PC-9 (cell line): Measurements from ENCODE around the gene FOXN3.

Experiments used
- CTCF ChIP-seq: fragments of 200-600 bp; sonication (generic); conservative IDR thresholded peaks from 2 replicates; pipeline ENCODE4 v1.6.1; 2017; ENCODE audit warnings: mixed run types, antibody characterized with exemption, mild to moderate bottlenecking, moderate library complexity
- EZH2 ChIP-seq: fragments of 200-600 bp; sonication (generic); IDR thresholded peaks from 2 replicates; pipeline ENCODE4 v1.8.0; 2017; ENCODE audit warnings: antibody characterized with exemption, low read depth

GRCh38 chr14:89178800-89179535, 238.1 kb downstream of the FOXN3 start:
- TF ChIP-seq EZH2, result no peak
- no peak for TF ChIP-seq CTCF
